HG03520 (cell line): ENCODE measurements around the gene SYT13.

Source experiments
- ATAC-seq: cut with Tn5 transposase; IDR thresholded peaks from one replicate; pipeline ENCODE4 v1.9.1; 2021; ENCODE audit warnings: mild to moderate bottlenecking, moderate library complexity; ENCODE audit not compliant: unreplicated experiment

The SYT13 gene

DNA sequence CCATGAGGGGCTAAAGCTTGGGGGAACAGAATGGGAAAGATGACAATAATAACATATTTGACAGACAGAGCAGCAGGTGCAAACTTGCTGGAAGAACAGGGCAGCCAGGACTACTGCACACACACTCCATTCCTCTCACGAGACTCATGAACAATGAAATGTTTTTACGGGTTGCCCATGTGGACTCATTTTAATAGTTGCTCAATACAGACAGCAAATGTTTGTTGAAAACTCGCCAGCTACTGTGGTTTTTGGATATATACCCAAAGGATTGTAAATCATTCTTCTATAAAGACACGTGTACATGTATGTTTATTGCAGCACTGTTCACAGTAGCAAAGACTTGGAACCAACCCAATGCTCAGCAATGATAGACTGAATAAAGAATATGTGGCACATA, 10.3 kb downstream of the SYT13 start:
- ATAC-seq = no peak

DNA sequence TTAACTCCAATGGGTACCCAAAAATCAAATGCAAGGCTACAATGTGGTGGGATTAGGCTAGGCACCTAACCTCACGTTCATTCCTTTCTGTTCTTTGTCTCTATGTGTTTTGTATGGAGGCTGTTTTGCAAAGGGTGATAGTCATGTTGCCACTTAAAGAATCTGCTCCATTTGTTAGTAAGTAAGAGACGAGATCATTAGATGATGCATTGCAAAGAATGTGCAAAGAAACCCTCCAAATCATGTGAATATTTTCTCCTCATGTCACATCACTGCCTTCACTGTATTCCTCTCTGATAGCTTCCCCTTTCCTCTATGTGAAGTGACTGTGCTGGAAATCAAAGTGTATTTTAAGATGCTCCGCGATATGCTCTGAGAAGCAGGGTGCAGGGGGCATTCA, 11.9 kb downstream of the SYT13 start:
- no peak for ATAC-seq

DNA sequence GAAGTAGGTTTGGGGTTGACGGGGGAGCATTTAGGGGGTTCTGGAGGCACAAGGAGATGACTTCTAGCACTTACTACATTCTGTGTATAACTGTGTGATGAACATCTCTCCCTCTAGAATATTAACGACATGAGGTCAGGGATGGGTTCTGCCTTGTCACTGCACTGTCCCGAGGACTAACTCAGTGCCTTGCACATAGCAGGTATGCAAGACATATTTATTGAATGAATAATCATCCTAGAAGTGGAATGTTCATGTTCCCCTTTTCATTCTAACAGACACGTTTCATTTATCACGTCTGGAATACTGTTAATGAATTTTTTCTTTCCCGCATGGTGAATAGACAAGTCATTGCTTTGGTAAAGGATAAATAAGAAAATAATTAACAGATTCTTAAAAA, 12.6 kb downstream of the SYT13 start:
- no peak for ATAC-seq

DNA sequence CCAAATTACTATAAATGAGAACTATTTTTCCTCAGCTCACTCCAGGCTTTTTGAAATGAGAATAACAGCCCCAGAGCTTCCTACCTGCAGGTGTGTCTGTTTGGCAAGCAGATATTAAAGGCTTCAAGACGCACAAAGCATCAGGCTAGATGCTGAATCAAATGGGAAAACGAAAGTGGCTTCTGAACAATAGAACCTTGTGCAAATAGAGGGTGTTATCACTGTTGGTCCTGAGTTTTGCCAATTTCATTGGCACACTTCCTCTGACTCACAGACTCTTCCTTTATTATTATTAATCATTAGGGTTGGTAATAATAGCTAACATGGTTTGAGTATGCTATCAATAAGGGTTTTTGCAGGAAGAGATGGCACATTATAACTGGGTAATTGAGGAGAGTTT, 13.4 kb downstream of the SYT13 start:
- ATAC-seq = no peak

DNA sequence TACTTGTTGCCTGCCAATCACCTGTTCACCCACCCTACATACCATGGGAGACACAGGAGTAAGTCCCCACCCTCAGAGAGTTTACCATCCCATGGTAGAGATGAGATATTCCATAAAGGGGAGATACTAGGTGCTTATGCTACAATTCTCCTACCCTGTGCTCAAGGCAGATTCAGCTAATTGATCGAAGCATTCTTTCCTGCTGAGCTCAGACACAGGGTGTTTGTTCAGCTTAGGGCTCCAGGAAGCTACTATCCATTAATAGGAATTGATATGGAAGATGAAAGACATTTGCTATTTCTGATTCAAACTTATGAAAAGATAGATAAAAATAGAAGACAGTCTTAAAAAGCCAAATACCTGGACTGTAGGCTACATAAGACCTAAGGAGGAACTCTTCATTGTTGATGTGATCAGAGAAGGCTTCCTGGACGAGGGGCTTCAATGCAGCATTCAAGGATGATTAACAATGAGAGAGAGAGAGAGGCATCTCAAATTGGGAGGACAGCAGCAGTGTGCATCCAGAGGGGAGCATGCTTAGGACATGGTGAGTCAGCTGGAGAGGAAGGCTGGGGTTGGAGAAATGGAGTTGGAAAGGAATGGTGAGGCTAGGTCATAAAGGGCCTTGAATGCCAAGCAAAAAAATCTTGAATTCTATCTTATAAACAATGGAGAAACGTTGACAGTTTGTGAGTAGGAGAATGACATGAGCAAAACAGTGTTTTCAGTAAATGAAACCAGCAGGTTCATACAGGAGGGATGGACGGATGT, 15.0 kb downstream of the SYT13 start:
- no peak for ATAC-seq

DNA sequence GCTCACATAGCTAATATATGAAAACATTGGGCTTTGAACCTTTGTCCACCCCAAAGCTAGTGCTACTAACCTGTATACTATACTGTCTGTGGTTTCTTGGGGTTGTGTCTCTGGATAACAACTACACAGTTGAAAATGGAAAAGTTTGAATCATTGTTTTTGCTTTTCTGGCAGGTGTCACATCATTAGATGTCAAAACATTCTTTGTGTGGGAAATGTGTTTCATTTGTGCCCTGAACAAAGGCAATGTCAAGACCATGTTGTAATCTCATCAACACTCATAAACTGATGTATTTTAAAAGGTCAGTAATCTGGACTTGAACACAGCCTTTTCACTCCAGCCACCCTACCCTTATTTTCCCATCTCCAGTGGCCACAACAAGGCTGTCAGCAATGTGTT, 16.5 kb downstream of the SYT13 start:
- no peak for ATAC-seq

DNA sequence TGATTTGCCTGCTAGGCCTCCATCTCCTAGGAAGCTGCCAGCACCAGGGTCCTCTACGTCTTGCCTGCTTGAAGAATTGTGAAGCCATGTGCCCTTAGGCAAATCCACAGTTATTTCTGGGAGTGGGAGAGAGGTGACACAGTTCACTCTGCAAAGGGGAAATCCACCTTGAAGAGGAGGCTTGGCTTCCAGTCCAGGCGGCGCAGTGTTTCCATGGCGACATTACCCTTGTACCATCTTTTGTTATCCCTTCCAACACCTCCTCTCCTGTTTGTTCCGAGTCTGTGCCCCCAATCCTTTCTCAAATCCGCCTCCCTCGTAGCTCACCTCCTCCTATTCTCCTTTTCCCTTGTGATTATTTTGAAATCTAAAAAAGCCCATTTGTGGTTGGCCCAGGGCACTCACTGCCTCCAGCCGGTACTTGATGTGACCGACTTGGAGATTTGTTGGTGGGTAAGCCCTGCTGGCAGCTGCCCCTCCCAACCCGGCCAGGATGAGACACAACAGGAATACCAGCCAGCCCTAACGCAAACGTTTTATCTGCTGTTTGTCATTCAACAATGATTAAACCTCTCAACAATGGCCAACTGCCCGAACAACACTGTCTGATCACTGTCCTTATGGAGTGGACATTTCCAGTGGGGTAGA, 18.4 kb downstream of the SYT13 start:
- ATAC-seq = no peak

DNA sequence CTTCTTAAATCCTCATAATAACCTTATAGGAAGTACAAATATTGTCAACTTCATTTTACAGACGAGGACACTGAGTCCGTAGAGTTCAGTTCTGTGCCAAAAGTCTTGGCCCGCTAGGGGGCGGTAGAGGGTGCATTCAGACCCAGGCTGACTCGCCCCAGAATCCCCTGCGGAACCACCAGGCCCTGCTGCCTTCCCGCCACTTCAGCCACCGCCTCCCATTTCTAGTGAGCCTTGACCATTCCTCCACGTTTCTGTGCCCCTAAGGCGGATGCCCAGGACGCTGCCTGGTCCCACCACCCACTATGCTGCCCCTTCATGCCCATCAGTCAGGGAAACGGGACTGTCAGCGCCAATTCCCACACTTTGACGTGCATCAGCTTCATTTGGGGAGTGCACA, 19.1 kb downstream of the SYT13 start:
- no peak for ATAC-seq

DNA sequence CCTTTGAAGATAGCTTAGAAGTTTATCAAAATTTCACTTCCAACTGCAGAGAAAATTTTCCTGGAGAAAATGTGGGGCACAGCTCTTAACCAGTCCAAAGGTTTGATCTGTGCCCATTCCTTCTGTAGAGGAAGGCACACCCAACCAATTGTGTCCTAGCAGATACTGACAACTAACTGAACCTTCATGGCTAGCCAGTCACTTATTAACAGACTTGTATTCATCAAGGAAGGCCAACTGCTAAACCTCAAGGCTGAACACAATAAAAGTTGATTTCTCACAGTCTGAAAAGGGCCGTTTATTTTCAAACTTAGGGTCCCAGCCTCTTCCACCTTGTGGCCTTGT, 19.5 kb downstream of the SYT13 start:
- no peak for ATAC-seq

DNA sequence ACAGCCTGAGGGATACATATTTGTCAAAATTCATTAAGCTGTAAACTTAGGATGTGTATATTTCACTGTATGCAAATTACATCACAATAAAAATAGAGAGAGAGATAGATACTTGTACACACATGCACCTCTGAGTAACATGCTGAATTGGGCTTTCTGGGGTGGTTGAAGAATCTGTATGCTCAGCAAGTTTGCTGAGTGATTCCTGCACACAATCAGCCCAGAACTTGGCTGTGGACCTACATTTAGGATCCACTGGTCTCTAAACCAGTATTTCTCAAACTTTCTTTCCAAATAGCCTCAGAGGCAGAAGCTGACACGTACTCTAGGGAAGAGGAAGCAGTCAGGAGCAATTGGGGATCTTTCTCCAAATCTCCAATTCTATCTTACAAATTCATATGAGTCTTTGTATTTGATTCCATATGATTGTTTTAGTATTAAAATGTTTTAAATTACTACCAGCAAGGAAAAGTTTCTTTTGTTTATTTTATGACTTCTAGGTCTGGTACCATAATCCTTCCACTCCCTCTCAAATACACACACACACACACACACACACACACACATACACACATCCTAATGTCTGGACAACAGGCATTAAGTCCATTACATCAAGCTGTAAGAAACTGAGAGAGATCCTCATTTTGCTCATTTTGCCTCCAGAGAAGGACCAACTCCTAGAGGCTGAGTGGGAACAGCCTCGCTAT, 20.0 kb downstream of the SYT13 start:
- ATAC-seq = no peak

DNA sequence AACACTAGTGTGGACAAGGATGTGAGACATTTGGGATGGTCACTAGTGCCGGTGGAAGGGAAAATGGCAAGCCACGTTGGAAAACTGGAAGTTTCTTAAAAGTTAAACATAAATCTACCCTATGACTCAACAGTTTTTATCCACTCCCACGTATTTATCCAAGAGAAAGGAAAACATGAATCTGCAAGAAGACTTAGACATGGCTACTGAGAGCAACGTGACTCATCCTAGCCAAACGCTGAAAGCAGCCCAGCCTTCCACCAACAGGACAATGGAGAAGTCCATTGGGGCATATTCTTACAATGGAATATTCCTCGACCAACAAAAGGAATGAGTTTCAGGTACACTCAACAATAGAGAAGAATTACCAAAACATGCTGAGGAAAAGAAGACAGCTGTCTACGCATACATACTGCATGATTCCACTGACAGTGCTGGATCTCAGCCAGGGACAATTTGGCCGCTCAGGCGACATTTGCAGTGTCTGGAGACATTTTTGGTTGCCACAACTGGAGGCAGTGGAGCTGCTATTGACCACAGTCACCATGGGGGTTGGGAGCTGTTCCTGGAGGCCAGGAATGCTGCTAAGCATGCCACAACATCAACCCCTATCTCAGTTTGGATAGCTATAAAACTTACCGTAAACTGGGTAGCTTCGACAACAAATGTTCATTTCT, 21.2 kb downstream of the SYT13 start:
- no peak for ATAC-seq

DNA sequence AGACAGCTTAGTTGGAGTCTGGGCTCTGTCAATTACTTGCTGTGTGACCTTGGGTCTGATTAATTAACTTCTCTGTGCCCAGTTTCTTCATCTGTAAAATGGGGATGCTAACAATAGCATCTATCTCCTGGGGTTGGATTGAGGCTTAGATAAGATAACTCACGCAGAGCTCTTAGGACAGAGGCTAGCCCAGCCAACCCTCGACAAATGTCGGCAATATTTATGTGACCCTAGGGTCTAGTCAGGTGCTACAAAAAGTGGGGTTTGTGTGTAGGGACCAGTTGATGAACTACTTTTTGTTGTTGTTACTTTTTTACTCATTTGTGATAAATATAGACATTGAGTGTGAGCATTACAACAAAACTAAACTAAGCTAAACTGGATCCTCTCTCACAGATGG, 22.4 kb downstream of the SYT13 start:
- no peak for ATAC-seq

DNA sequence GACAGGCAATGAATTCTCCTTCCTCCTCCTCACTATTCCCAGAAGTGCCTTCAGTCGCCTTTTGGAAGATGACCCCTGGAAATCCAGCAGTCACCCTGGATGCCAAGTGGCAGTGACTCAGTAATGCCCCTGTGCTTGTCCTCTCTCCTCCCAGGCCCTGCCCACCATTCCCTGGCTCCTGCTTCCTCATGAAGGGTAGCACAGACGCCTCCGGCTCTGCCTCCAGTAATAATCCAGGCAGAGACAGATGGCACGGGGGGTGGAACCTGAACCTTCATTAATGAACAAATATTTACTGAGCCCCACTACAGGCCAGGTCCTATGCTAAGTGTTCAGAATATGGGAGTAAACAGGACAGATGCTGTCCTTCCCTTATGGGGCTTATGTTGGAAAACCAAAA, 23.2 kb downstream of the SYT13 start:
- no peak for ATAC-seq

DNA sequence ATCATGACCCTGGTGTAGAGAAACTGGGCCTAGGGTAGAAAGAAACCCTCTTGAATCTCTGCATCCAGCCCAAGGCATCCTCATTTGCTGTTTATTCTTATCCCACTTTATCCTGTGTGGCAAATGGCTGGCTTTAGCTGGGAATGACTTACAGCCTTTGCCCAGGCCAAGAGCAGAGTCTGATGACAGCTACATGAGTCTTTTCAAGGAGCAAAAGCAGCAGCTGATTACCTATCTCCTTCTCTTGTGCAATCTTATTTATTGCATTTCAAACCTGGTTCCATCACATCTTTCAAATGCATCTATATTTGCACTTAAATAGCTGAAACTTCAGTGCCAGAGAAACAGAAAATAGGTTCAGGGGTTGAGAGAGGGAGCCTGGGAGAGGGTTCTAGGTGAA, 26.1 kb downstream of the SYT13 start:
- ATAC-seq = no peak

DNA sequence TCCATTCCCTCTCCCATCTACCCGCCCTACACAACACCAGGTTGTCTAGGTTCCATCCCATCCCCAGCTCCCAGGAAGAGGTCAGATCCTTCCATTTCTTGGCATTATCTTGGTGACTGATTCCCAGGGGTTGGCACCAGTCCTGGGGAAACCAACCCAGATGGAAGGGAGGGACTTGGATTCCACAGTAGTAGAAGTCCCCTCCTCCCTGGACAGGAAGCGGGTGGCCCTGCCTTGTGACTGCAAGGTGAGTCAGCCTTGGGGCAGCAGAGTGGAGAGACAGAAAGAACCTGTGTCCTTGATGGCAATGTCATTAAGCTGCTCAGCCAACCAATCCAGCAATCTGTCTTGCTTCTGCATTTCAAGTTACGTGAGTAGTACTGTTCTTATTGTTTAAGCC, 26.5 kb downstream of the SYT13 start:
- no peak for ATAC-seq

DNA sequence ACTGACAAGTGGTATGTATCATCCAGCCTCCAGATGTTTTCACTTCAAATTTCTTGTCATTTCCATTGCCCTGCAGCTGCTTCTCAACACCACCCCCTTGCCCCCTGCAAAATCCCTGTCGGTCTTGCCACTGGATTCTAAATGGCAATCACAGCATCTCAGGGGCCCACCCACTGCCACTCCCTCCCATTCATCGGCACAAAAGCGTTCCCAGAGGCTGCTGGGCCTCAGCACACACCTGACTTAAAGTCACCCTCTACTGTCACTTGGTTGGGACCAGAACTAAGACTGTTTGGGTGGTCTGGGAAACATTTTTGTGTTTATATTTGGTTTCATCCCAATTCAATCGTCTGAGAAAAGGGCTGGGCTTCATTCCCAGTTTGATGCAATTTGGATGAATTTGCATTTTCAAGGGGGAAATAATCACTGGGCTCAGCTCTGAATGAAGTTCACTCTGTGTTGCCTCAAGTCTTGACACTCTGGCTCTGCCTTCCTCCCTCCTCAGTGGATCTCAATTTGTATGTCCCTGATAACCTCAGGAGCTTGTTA, 27.1 kb downstream of the SYT13 start:
- ATAC-seq = no peak

DNA sequence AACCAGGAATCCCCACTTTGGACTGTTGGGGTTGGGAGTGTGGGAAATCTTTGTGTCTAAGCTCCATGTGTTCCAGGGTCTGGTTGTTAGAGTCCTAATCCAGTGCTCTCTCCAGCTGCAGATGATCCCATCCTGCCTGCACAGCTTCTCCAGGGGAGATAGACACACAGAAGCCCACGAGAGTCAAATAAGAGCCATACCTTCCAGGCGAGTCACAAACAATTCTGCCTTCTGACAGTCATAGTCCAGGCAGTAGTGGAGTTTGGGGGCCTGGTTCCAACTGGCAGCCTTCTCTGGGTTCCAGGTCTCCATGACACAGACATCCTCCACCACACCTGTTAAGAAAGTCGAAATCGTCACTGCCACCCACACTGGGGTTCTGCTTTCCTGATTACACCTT, 32.1 kb downstream of the SYT13 start:
- ATAC-seq = no peak

DNA sequence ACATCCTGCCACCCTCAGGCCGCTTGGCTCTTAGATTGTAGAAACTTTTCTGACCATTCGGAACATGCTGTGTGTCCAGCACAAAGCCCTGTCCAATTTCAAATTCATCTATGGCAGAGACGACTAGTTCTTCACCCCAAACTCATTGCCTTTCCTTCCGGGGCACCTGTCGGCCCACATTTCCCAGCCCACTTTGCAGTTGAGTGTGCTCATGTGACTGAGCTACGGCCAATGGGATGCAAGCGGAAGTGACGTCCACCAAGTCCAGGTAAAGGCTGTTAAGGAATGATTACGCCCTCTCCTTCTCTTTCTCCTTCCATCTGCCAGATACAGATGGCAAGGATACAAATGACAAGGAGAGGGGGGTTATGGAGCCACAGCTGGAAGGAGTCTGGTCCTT, 32.5 kb downstream of the SYT13 start:
- no peak for ATAC-seq

DNA sequence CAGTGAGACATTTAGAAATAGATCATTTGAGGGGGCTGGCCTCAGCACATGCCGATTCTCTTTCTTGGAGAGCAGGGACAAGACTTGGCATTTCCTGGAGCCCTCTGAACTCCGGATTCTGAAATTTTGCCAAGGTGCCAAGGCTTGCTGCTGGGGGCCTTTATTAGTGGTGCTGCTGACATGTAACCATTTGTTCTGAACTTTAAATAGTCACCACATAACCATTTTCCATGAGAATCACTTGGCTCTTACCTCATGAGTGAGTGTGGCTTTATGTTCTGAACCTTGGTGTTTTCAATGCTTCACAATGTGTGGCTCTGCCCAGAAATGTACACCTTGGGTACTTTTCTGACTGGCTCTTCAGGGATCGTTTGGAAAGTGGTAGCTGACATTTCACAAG, 33.3 kb downstream of the SYT13 start:
- no peak for ATAC-seq

DNA sequence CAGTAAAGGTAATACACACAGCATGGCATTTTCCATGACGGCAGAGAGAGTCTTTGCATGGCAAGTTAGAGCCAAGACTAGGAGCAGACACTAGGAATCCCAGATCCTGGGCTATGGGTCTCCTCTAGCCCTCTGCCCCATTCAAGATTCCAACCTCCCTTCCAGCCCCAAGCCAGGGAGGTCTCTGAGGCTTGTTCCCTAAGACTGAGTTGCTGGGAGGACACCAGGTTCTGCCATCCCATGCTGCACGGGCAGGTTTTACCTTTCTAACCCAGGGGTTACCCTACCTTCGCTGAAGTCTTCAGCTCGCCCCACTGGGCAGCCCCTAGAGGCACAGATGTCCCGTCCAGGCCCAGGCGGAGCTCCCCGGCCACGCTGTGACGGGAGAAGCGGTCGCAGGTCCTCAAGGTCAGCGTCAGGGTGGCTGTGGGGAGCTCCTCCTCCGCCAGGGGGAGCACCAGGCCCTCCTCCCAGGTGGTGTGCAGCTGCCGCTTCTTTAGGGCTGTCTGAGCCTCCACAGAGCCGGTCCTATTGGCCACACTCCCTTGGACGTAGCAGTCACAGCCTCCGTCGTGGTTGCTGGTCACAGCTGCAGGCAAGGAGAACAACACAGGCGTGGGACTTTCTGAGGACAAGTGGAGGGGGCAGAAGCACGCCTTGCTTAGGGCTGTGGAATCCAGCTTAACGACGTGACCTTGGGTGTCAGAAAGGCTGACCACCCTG, 33.8 kb downstream of the SYT13 start:
- ATAC-seq = no peak
